ENCODE results near the gene PAX2.

Gene PAX2

GRCh38 chr10:100867261-100867963, 122.0 kb downstream of the PAX2 start:
- Mint-ChIP-seq H3K9me3 (no peaks in the 10 kb centered on the region), H3K4me3 (no peak overlapping the region), H3K4me1 (peaks cover 11% of the 10 kb centered on the region), H3K36me3 (no peaks in the 10 kb centered on the region), H3K27ac (no peak overlapping the region)
- ATAC-seq (no peak), DNase-seq (ENCODE audit: low spot score in 2 of 2) (no peak)

GRCh38 chr10:100868382-100868781, 123.0 kb downstream of the PAX2 start:
- Mint-ChIP-seq H3K4me3 (no peak overlapping the region), H3K27ac (no peak overlapping the region), H3K9me3 (no peaks in the 10 kb centered on the region), H3K36me3 (no peaks in the 10 kb centered on the region), H3K4me1 (peaks cover 11% of the 10 kb centered on the region)
- DNase-seq (ENCODE audit: low spot score in 2 of 2) (no peak), ATAC-seq (no peak)

- DNase-seq (ENCODE audit: low spot score in 2 of 2) (no peak), ATAC-seq (no peak)
- Mint-ChIP-seq H3K4me1 (peaks cover 11% of the 10 kb centered on the region), H3K9me3 (no peaks in the 10 kb centered on the region), H3K27ac (no peak overlapping the region), H3K4me3 (no peak overlapping the region), H3K36me3 (no peaks in the 10 kb centered on the region)
Measured at GRCh38 chr10:100869399-100869798, 124.0 kb downstream of the PAX2 start.

- H3K9me3 Mint-ChIP-seq = no peaks in the 10 kb centered on the region
- H3K27ac Mint-ChIP-seq = no peak overlapping the region
- peak; percentile 80 for ATAC-seq
- peak; percentile 59 to 87 for DNase-seq (ENCODE audit: low spot score in 2 of 2)
- peaks cover under 1% of the 10 kb centered on the region for H3K4me1 Mint-ChIP-seq
- no peaks in the 10 kb centered on the region for H3K36me3 Mint-ChIP-seq
- H3K4me3 Mint-ChIP-seq = no peak overlapping the region
Measured at GRCh38 chr10:100872034-100872791, 126.8 kb downstream of the PAX2 start.

GRCh38 chr10:100873146-100873826, 127.9 kb downstream of the PAX2 start:
- H3K9me3 Mint-ChIP-seq = no peaks in the 10 kb centered on the region
- no peaks in the 10 kb centered on the region for H3K36me3 Mint-ChIP-seq

GRCh38 chr10:100873827-100874326, 128.5 kb downstream of the PAX2 start:
- Mint-ChIP-seq H3K36me3 (no peaks in the 10 kb centered on the region), H3K27ac (no peak overlapping the region), H3K9me3 (no peaks in the 10 kb centered on the region), H3K4me3 (no peak overlapping the region), H3K4me1 (no peaks in the 10 kb centered on the region)
- ATAC-seq = no peak
- DNase-seq (ENCODE audit: low spot score in 2 of 2) = no peak

More at GRCh38 chr10:100873146-100873826, 127.9 kb downstream of the PAX2 start:
- ATAC-seq (no peak), DNase-seq (ENCODE audit: low spot score in 2 of 2) (no peak)
- no peaks in the 10 kb centered on the region for H3K4me1 Mint-ChIP-seq
- H3K4me3 Mint-ChIP-seq = no peak overlapping the region
- H3K27ac Mint-ChIP-seq = no peak overlapping the region

- Mint-ChIP-seq H3K9me3 (no peaks in the 10 kb centered on the region), H3K4me3 (no peak overlapping the region), H3K36me3 (no peaks in the 10 kb centered on the region), H3K27ac (no peak overlapping the region), H3K4me1 (no peaks in the 10 kb centered on the region)
- DNase-seq (ENCODE audit: low spot score in 2 of 2) (no peak), ATAC-seq (no peak)
Measured at GRCh38 chr10:100874702-100875483, 129.5 kb downstream of the PAX2 start.

- no peak for ATAC-seq
- no peaks in the 10 kb centered on the region for H3K4me1 Mint-ChIP-seq
Measured at GRCh38 chr10:100875484-100876166, 130.2 kb downstream of the PAX2 start.

GRCh38 chr10:100876585-100877460, 131.4 kb downstream of the PAX2 start:
- Mint-ChIP-seq H3K4me1 (no peaks in the 10 kb centered on the region), H3K9me3 (no peaks in the 10 kb centered on the region), H3K36me3 (no peaks in the 10 kb centered on the region), H3K4me3 (no peak overlapping the region), H3K27ac (no peak overlapping the region)
- no peak for ATAC-seq
- DNase-seq (ENCODE audit: low spot score in 2 of 2) = no peak

More at GRCh38 chr10:100875484-100876166, 130.2 kb downstream of the PAX2 start:
- DNase-seq (ENCODE audit: low spot score in 2 of 2) = no peak
- Mint-ChIP-seq H3K36me3 (no peaks in the 10 kb centered on the region), H3K9me3 (no peaks in the 10 kb centered on the region), H3K27ac (no peak overlapping the region), H3K4me3 (no peak overlapping the region)

GRCh38 chr10:100877461-100877850, 132.1 kb downstream of the PAX2 start:
- ATAC-seq (no peak), DNase-seq (ENCODE audit: low spot score in 2 of 2) (no peak)
- H3K4me1 Mint-ChIP-seq = no peaks in the 10 kb centered on the region
- no peak overlapping the region for H3K4me3 Mint-ChIP-seq
- no peak overlapping the region for H3K27ac Mint-ChIP-seq
- H3K9me3 Mint-ChIP-seq = no peaks in the 10 kb centered on the region
- no peaks in the 10 kb centered on the region for H3K36me3 Mint-ChIP-seq

GRCh38 chr10:100878291-100878910, 133.0 kb downstream of the PAX2 start:
- peak; percentile 74 for ATAC-seq
- Mint-ChIP-seq H3K9me3 (no peaks in the 10 kb centered on the region), H3K27ac (no peak overlapping the region), H3K4me3 (no peak overlapping the region), H3K4me1 (no peaks in the 10 kb centered on the region), H3K36me3 (no peaks in the 10 kb centered on the region)
- DNase-seq (ENCODE audit: low spot score in 2 of 2) = peak in 1 of 2 donors; percentile 59

Data from stimulated activated effector memory CD8-positive, alpha-beta T cell treated with anti-CD3 and anti-CD28 coated beads, Interleukin-12 subunit alpha, Interleukin-12 subunit beta, amount 100 ng/mL, for 72 hours (primary cell).